Cardiac muscle cell (in vitro differentiated cells and primary cell): ENCODE measurements around the gene RBM18. TPM values are rescaled to one million over a fixed set of nuclear protein-coding genes. Genes with fewer than 3 reads are reported as not detected.

Experiments used
- DNase-seq, 2 donors: peaks; one replicate each; pipeline versions ENCODE4 v3.0.0 to v3.0.0-alpha.2; 2010 to 2017; ENCODE audit warnings: low read depth in 1 of 2, low spot score in 1 of 2
- H3K27ac ChIP-seq: fragments of 200-600 bp; sonication (generic); 2 replicates; pipeline ENCODE4 v1.5.1; 2016
- H3K27me3 ChIP-seq: fragments of 200-600 bp; sonication (generic); 2 replicates; pipeline ENCODE4 v1.6.0; 2016; ENCODE audit warnings: control low read depth
- H3K36me3 ChIP-seq: fragments of 200-600 bp; sonication (generic); 2 replicates; pipeline ENCODE4 v1.5.1; 2016; ENCODE audit warnings: control low read depth
- H3K4me1 ChIP-seq: fragments of 200-600 bp; sonication (generic); 2 replicates; pipeline ENCODE4 v1.8.1; 2017; ENCODE audit warnings: low read depth, mild to moderate bottlenecking, mixed run types
- H3K4me3 ChIP-seq: fragments of 200-600 bp; sonication (generic); 2 replicates; pipeline ENCODE4 v1.5.1; 2016; ENCODE audit warnings: mild to moderate bottlenecking
- H3K9me3 ChIP-seq: fragments of 200-600 bp; sonication (generic); 2 replicates; pipeline ENCODE4 v1.5.1; 2017; ENCODE audit warnings: low read depth, mild to moderate bottlenecking, control low read depth
- CTCF ChIP-seq: IDR thresholded peaks from 2 replicates; pipeline ENCODE4 v1.5.1; 2012; ENCODE audit warnings: low read depth, mild to moderate bottlenecking, low read length
- polyA plus RNA-seq: library from polyadenylated mRNA; unstranded; fragments of >200 nt; fragmentation: Nextera tagmentation; extraction: Ambion mirVana; gene quantifications from 2 replicates; pipeline ENCODE4 v1.2.1, GENCODE V29; 2016
- total RNA-seq: library from RNA; depleted of rRNA; stranded (reverse); fragments of >200 nt; gene quantifications from 2 replicates; pipeline ENCODE4 v1.2.3, GENCODE V29; 2016

Gene RBM18
- total and polyA plus RNA-seq, 2 experiments from 2014 or later, result 5.4 to 16.7 TPM

GRCh38 chr9:122286764-122287163, 22.1 kb upstream of the RBM18 start:
- no peak for DNase-seq
- peaks cover 37% of the 10 kb centered on the region for H3K36me3 ChIP-seq
- no peak overlapping the region for H3K27ac ChIP-seq
- H3K9me3 ChIP-seq, result no peaks in the 10 kb centered on the region
- TF ChIP-seq CTCF, result no peak
- H3K4me3 ChIP-seq, result no peak overlapping the region
- peaks cover 15% of the 10 kb centered on the region for H3K4me1 ChIP-seq
- no peaks in the 10 kb centered on the region for H3K27me3 ChIP-seq

- H3K9me3 ChIP-seq, result no peaks in the 10 kb centered on the region
- no peaks in the 10 kb centered on the region for H3K27me3 ChIP-seq
- no peak for DNase-seq
- peaks cover 16% of the 10 kb centered on the region for H3K4me1 ChIP-seq
- peak overlapping the region; percentile 89 for H3K27ac ChIP-seq
- H3K36me3 ChIP-seq, result peaks cover 19% of the 10 kb centered on the region
- TF ChIP-seq CTCF, result no peak
- H3K4me3 ChIP-seq, result no peak overlapping the region
Observed at GRCh38 chr9:122281368-122281767, 16.7 kb upstream of the RBM18 start.

DNA sequence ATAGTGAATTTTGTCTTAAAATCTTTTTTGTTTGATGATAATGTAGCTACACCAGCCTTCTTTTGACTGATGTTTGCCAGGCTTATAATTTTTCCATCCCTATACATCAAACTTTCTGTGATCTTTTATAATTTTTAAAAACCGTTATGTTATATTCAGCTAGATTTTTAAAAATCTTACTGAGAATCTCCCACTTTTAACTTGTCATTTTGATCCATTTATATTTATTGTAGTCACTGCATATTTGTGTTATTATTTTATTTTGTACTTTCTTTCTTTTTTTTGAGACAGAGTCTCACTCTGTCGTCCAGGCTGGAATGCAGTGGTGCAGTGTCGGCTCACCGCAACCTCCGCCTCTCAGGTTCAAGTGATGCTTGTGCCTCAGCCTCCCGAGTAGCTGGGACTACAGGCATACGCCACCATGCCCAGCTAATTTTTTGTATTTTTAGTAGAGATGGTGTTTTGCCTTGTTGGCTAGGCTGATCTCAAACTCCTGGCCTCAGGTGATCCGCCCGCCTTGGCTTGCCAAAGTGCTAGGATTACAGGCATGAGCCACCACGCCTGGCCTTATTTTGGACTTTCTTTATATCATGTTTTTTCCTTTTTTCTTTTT, 12.8 kb upstream of the RBM18 start:
- no peak for DNase-seq
- H3K27ac ChIP-seq, result no peak overlapping the region
- no peaks in the 10 kb centered on the region for H3K27me3 ChIP-seq
- H3K9me3 ChIP-seq, result no peaks in the 10 kb centered on the region
- peaks cover 16% of the 10 kb centered on the region for H3K4me1 ChIP-seq
- no peak overlapping the region for H3K4me3 ChIP-seq
- peaks cover 4% of the 10 kb centered on the region for H3K36me3 ChIP-seq
- TF ChIP-seq CTCF, result no peak

- Histone ChIP-seq H3K36me3 (no peaks in the 10 kb centered on the region), H3K27me3 (no peaks in the 10 kb centered on the region), H3K27ac (no peak overlapping the region), H3K4me1 (peaks cover 4% of the 10 kb centered on the region), H3K9me3 (no peaks in the 10 kb centered on the region), H3K4me3 (no peak overlapping the region)
- no peak for DNase-seq
- no peak for TF ChIP-seq CTCF
Observed at GRCh38 chr9:122276096-122276495, 11.5 kb upstream of the RBM18 start.

DNA sequence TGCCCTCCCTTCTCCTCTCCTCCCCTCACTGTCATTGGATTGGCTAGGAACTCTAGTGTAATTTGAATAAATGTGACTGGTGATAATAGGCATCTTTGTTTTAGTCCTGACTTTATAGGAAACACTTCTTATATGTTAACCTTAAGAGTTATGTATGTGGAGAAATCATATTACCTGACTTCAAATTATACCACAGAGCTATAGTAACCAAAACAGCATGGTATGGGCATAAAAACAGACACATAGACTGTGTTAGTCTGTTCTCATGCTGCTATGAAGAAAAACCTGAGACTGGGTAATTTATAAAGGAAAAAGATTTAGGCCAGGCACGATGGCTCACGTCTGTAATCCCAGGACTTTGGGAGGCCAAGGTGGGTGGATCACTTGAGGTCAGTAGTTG, 9.4 kb upstream of the RBM18 start:
- H3K4me1 ChIP-seq, result no peaks in the 10 kb centered on the region
- H3K9me3 ChIP-seq, result no peaks in the 10 kb centered on the region
- no peak overlapping the region for H3K4me3 ChIP-seq
- H3K27me3 ChIP-seq, result no peaks in the 10 kb centered on the region
- H3K27ac ChIP-seq, result no peak overlapping the region
- no peak for TF ChIP-seq CTCF
- DNase-seq, result no peak
- no peaks in the 10 kb centered on the region for H3K36me3 ChIP-seq
